Endometrial microvascular endothelial cells (primary cell): ENCODE measurements around the gene ANKS6. TPM values are rescaled to one million over a fixed set of nuclear protein-coding genes. Genes with fewer than 3 reads are reported as not detected.

Source experiments
- in situ Hi-C: cut with HindIII; loops from 2 replicates; pipeline ENCODE4 v1.10.0; 2017; ENCODE audit warnings: low sequenced_read_pairs, low pct_unique_long_range_greater_than_20kb; ENCODE audit errors: inconsistent ontology term
- total RNA-seq: library from RNA; depleted of rRNA; stranded (reverse); fragments of >200 nt; gene quantifications from one replicate; pipeline ENCODE4 v1.2.3, GENCODE V29; 2015; ENCODE audit errors: inconsistent ontology term

The ANKS6 gene
- total RNA-seq, 1 donor from 2014 or later = 18.1 TPM

- in situ Hi-C loops = no loop called here
These were observed 50.9 kb downstream of the ANKS6 start for GRCh38 chr9:98745470-98745869.

DNA sequence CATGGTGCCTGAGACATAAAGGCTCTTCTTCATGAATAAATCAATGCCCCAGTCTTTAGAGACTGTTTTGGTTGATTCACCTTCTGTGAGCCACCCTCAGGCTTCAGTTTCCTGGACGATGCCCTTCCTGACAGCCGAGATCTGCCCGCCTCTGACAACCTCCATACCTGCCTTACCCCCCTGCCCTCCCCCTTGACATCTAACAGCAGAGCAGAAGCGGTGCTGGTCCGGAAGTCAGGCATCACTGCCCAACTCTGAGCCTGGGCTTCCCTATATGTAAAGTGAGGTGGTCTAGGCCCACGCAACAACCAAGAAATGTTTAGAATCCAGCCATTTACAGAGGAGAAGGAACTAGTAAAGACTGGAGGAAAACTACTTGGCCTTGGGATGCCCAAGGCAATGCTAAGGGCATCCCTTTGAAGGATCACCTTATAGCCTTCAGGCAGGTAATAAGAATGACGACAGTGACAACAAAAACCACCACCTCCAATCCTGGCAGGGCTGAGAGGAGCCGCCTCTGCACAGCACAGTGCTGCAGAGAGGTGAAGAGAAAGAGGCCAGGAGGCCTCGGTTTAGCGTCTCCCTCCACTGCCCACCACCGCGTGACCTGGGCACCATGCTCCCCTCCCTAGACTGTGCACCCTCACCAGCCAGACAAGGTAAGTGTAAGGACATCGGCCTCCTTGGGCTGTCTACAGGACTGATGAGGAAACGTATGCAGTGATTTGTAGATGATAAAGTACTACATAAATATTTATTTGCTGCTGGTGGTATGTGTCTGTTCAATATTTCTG, 52.3 kb downstream of the ANKS6 start:
- in situ Hi-C loops = no loop called here

GRCh38 chr9:98743329-98743728, 53.0 kb downstream of the ANKS6 start:
- in situ Hi-C loops = no loop called here

DNA sequence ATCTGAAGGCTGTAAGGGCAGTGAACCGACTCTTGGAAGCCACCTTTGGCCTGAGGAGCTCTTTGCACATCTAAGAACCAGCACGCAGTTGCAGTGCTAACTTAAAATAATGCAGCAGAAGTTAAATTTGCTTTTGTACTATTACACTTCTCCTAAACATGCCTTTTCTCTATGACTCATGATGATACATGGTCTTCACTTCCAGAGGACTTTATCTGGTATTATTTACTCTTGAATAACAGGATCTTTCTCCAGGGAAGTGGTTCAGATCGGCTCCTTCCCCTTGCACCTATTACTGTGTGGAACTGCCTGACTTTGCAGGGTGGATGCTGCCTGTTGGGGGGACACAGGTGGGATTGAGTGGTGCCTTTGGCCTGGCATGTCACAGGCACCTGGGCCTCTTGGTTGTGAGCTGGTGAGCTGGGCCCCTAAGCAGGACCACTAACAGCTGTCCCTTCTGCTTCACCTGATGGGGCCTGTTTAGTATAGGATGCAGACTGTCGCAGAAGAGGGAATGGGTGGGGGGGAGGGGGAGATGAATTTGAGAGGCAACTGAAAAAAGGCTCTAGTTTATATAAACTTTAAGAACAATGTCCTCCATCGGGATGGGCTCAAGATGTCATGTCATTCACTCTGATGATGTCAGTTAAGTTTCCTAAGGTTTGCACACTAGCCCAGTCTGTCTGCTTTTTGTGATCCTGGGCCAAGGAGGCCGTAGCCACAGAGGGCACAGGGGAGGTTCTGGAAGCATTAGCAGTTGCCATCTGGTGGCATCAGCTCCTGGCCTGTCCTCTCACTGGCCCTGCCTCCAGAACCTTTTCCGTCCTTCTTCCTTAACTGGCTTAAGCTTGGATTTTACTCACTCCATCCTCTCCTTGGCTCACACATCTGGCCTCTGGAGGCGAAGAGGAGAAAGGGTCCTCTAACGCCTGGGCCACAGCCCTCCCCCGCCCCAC, 53.8 kb downstream of the ANKS6 start:
- in situ Hi-C loops = no loop called here

- in situ Hi-C loops = no loop called here
These were observed 56.0 kb downstream of the ANKS6 start for GRCh38 chr9:98740226-98740881.

DNA sequence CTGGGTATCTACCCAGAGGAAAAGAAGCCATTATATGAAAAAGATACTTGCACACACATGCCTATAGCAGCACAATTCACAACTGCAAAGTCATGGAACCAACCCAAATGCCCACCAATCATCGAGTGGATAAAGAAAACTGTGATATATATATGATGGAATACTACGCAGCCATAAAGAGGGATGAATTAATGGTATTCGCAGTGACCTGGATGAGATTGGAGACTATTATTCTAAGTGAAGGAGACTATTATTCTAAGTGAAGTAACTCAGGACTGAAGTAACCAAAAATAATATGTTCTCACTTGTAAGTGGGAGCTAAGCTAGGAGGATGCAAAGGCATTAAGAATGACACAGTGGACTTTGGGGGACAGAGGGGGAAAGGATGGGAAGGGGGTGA, 57.6 kb downstream of the ANKS6 start:
- in situ Hi-C loops = no loop called here

- in situ Hi-C loops = no loop called here
These were observed 60.1 kb downstream of the ANKS6 start for GRCh38 chr9:98736226-98736625.

DNA sequence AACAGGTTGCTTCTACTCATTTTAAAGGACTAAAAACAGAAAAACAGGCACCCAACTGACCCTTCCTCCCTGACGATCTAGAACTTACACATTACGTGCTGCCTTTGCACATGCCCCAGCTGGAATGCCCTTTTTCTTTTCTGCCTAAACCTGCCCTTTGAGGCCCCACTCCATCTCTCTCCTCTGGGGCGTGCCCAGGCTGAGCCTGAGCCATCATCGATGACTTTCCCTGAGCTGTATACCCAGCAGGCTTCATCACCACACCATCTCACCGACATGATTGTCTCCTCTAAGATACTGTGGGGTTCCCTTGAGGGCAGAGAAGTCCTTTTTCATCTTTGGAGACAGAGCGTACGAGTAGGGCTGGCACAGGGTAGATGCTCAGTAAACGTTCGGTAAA, 63.6 kb downstream of the ANKS6 start:
- in situ Hi-C loops = no loop called here

DNA sequence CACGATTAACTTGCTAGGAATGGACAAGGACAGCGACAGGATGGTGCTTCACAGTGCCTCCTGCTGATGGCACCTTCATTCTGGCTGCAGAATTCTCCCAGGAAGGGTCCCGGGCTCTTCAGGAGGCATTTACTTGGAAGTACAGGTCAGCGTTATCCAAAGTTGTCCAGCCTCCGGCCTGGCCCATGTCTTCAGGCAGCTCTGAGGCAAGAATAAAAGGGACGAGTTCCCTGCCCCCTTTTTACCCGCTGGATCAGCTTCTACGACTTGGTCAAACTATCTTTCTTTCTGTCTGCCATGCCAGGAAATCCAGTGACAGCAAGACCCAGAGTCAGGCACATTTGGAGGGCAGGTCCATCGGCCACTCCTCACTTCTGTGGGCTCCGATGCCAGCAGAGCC, 64.3 kb downstream of the ANKS6 start:
- in situ Hi-C loops = no loop called here

DNA sequence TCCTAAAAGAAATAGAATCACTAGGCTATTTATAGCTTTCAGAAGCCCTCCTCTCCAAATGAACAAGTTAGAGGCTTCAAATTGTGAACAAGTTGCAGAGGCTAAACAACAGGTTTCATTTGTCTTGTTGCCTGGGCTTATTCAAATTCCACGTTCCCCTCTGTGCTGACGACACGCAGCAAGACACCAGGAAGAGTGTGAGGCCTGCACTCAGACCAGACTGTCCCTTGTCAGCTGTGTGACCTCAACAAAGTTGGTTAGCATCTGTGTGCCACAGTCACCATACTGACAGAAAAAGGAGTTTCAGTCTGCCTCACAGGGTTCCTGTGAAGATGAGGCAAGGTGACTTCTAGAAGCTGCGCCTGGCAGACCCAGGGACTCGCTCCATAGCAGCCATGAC, 65.5 kb downstream of the ANKS6 start:
- in situ Hi-C loops = no loop called here

DNA sequence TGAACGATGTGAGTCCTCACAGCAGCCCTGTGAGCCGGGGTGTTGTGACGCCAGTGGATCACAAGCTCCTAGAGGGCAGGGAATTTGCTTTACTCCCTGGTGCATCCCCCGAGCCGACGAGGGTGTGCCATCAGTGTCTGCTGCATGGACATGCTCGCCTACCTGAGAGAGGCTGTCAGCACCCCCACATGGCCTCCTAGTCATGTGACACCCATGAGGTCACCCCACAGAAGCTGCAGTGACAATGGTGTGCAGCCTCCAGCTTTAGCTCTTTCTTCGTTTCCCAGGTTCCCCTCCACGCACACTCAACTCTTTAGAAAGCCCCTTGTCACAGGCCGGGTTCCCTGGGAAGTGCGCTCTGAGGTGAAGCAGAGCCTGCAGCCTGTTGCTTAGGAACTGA, 67.9 kb downstream of the ANKS6 start:
- in situ Hi-C loops = no loop called here

DNA sequence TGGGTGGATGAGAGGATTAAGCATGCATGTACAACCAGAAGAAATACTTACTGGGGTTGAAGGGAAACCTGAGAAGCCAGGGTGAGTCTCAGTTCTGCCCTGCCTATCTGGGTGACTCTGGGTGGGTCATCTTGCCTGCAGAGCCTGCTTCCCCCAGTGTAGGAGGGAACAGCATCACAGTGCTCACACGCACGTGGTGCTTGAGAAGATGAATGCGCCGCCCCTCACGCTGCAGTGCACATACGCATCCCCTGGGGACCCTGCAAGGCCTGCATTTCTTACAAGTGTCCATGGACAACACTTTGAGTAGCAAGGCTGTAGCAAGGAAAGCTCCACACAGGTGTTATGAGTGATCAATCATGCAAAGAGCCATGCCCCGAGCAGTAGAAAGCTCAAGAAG, 68.9 kb downstream of the ANKS6 start:
- in situ Hi-C loops = no loop called here

- in situ Hi-C loops = no loop called here
These were observed 69.6 kb downstream of the ANKS6 start for GRCh38 chr9:98726735-98727134.

DNA sequence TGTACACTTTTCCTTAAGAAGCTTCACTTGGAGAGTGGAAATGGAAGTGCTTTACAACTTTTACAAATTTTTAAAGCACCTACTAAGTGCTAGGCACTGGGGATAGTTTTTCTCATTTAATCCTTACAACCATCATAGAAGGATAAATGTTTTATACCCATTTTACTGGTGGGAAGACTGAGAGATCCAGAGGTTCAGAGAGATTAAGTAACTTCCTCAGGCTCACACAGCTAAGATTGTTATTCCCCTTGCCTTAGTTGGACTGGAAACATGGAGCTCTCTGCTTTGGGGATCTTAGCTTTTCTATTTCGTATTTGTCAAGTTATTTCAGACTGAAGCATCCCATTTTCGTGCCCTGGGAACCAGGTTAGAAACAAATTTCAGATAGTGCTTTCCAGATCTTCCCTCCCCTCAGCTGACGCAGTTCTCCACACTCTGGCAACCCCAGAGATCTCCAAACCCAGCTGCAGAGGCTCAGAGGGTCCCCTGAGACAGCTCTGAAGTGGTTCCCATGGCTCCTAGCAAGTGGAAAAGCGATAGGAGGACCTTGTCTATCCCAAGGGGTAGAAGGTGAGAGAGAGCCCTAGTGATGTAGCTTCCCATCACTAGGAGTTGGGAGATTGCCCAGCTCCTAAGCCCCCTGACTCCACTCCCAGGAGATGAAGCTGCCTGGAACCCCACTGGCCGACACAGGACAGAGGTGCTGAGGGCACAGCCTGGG, 71.4 kb downstream of the ANKS6 start:
- in situ Hi-C loops = no loop called here

- in situ Hi-C loops = no loop called here
These were observed 74.7 kb downstream of the ANKS6 start for GRCh38 chr9:98721643-98722042.

DNA sequence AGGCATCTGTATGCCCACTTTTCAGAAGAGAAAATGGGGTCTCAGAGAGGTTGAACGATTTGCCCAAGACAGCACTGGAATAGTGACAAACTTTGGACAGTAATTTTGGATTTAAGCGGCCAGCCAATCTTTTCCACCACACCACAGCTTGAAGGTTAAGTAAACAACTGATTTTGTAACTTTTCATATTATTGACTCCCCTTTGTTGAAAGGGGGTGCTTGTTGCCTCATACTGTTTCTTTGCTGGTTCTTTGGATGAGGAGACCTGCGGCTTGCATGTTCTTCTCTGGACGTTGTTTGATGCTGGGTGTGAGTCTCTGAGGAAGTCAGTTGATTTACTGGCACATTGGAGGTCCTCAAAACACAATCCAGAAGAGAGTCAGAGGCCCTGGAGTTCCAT, 76.0 kb downstream of the ANKS6 start:
- in situ Hi-C loops = no loop called here

GRCh38 chr9:98719055-98719454, 77.3 kb downstream of the ANKS6 start:
- in situ Hi-C loops = no loop called here

DNA sequence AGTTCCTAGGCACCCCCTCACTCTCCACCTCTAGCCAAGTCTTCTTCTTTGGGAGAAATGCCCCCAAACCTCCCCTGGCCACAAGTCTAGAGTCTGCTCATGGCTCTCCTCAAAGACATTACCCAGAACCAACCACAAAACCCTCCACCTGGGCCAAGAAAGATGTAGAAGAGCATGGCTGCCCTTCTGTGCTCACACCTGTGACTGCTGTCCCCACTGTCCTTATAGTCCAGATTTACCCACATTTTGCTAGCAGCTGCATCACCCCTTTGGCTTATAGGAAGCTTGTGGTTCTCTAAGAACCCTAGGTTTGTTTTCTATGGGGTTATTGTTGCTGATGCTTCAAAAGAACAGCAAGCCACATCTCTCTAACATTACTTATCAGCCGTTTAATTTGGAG, 81.5 kb downstream of the ANKS6 start:
- in situ Hi-C loops = no loop called here

DNA sequence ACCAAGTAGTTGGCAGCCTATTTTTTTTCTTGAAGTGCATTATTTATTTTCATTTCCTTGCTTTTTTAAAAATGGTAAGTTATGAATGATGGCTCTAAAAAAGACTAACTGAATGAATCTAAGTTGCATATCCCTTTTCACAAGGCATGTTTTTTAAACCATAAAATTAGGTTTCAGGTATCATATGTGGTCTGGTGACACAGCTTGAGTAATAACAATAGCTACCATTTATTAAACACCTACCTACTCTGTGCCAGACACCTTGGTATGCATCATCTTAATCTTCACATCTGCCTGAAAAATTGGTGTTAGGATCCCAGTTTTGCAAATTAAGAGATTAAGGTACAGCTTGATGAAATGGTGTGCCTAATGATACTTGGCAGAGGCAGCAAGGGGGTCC, 83.4 kb downstream of the ANKS6 start:
- in situ Hi-C loops = no loop called here
